H1 (cell line): ENCODE data around the gene ENDOU. TPM values are rescaled to one million over a fixed set of nuclear protein-coding genes. Genes with fewer than 3 reads are reported as not detected.

ENCODE experiments used
- CTCF ChIA-PET: fragments of 300-600 bp; sonication (Branson Sonifier 250); formaldehyde crosslinking; loops from one replicate; lab custom pipeline; 2021; ENCODE audit not compliant: partially characterized antibody; lab: Charles Lee
- POLR2A ChIA-PET: fragments of 300-600 bp; sonication (Branson Sonifier 250); formaldehyde crosslinking; loops from one replicate; lab custom pipeline; 2021; ENCODE audit warnings: inconsistent platforms; ENCODE audit not compliant: partially characterized antibody; lab: Charles Lee
- DNase-seq, 2 experiments: peaks; one replicate each; pipeline versions ENCODE4 v3.0.0 to v3.0.0-alpha.2; 2010 to 2022; ENCODE audit warnings: low spot score in 2 of 2, low read depth in 1 of 2, mixed read lengths in 1 of 2
- FAIRE-seq: peaks from 2 replicates; lab custom pipeline; 2011; peaks lifted over from hg19 to GRCh38; lab: Jason Lieb, UNC
- H2AFZ ChIP-seq: 2 replicates; pipeline ENCODE4 v1.8.1; 2012; ENCODE audit warnings: low read length, inconsistent platforms
- H2AK5ac ChIP-seq: 2 replicates; pipeline ENCODE4 v1.6.1; 2013; ENCODE audit warnings: low read depth, low read length
- H2BK120ac ChIP-seq: replicated peaks from 2 replicates; pipeline ENCODE3; 2013; ENCODE audit warnings: low read depth, low read length, inconsistent platforms
- H2BK12ac ChIP-seq: 2 replicates; pipeline ENCODE4 v1.6.1; 2013; ENCODE audit warnings: low read depth, low read length
- H2BK15ac ChIP-seq: 2 replicates; pipeline ENCODE4 v1.6.1; 2013; ENCODE audit warnings: low read length
- H2BK20ac ChIP-seq: 2 replicates; pipeline ENCODE4 v1.6.1; 2013; ENCODE audit warnings: low read length
- H2BK5ac ChIP-seq: 2 replicates; pipeline ENCODE4 v1.6.1; 2013; ENCODE audit warnings: low read depth, low read length
- H3K14ac ChIP-seq: 2 replicates; pipeline ENCODE4 v1.6.1; 2013; ENCODE audit warnings: inconsistent platforms; ENCODE audit not compliant: insufficient read length
- H3K18ac ChIP-seq: 2 replicates; pipeline ENCODE4 v1.6.1; 2013; ENCODE audit warnings: low read length; ENCODE audit errors: extremely low read depth
- H3K23ac ChIP-seq: 2 replicates; pipeline ENCODE4 v1.6.1; 2013; ENCODE audit warnings: inconsistent platforms; ENCODE audit not compliant: insufficient read length
- H3K23me2 ChIP-seq: 2 replicates; pipeline ENCODE4 v1.6.1; 2013; ENCODE audit warnings: low read depth, low read length
- H3K27ac ChIP-seq: 2 replicates; pipeline ENCODE4 v1.6.1; 2011; ENCODE audit warnings: low read depth, low read length, inconsistent platforms
- H3K27me3 ChIP-seq, 4 experiments: replicated peaks in 1 of 4; 1 replicate in 1 of 4; 2 replicates in 3 of 4; pipeline versions ENCODE4 v1.6.1 to v1.8.1; 2011 to 2013; ENCODE audit warnings: low read length in 3 of 4, mild to moderate bottlenecking in 3 of 4, inconsistent platforms in 2 of 4, mixed read lengths in 2 of 4, moderate library complexity in 1 of 4; ENCODE audit not compliant: control insufficient read depth in 3 of 4, insufficient read depth in 3 of 4; ENCODE audit errors: extremely low read depth in 1 of 4
- H3K36me3 ChIP-seq, 4 experiments: 2 replicates each; pipeline versions ENCODE4 v1.6.1 to v1.8.1; 2011 to 2013; ENCODE audit warnings: mild to moderate bottlenecking in 4 of 4, low read length in 3 of 4, moderate library complexity in 2 of 4, control low read depth in 1 of 4, inconsistent platforms in 1 of 4; ENCODE audit not compliant: insufficient read depth in 4 of 4, control insufficient read depth in 2 of 4
- H3K4ac ChIP-seq: replicated peaks from 2 replicates; pipeline ENCODE3; 2013; ENCODE audit warnings: low read length, low read depth, mixed read lengths, inconsistent platforms; ENCODE audit not compliant: insufficient read length
- H3K4me1 ChIP-seq, 4 experiments: replicated peaks in 1 of 4; 1 replicate in 1 of 4; 2 replicates in 3 of 4; pipeline versions ENCODE4 v1.6.1 to v1.8.1; 2011 to 2013; ENCODE audit warnings: low read length in 3 of 4, inconsistent platforms in 2 of 4, mixed read lengths in 1 of 4; ENCODE audit not compliant: insufficient read depth in 4 of 4, control insufficient read depth in 3 of 4
- H3K4me2 ChIP-seq, 2 experiments: 2 replicates each; pipeline versions ENCODE4 v1.6.1 to v1.8.1; 2011 to 2013; ENCODE audit warnings: low read depth in 2 of 2, low read length in 2 of 2, control low read depth in 1 of 2, inconsistent platforms in 1 of 2, mild to moderate bottlenecking in 1 of 2; ENCODE audit not compliant: insufficient read depth in 1 of 2
- H3K4me3 ChIP-seq, 4 experiments: fragments of 200-600, 300-600 bp in 1 of 4; sonication (generic), shearing (Covaris generic), sonication (Bioruptor Twin) in 1 of 4; 2 replicates each; pipeline versions ENCODE4 v1.5.1 to v1.8.1; 2011 to 2016; ENCODE audit warnings: low read length in 4 of 4, low read depth in 3 of 4, control low read depth in 2 of 4, inconsistent platforms in 2 of 4, mild to moderate bottlenecking in 2 of 4, mixed read lengths in 1 of 4, moderate library complexity in 1 of 4; ENCODE audit not compliant: insufficient read depth in 2 of 4; ENCODE audit errors: extremely low read depth in 1 of 4
- H3K56ac ChIP-seq: replicated peaks from 2 replicates; pipeline ENCODE3; 2013; ENCODE audit warnings: low read depth, mild to moderate bottlenecking, mixed read lengths, low read length, inconsistent platforms; ENCODE audit not compliant: insufficient read length
- H3K79me1 ChIP-seq: 2 replicates; pipeline ENCODE4 v1.6.1; 2013; ENCODE audit warnings: low read depth, low read length, control low read depth
- H3K79me2 ChIP-seq, 2 experiments: 2 replicates each; pipeline versions ENCODE4 v1.6.1 to v1.8.1; 2012 to 2013; ENCODE audit warnings: low read length in 2 of 2, mild to moderate bottlenecking in 2 of 2, inconsistent platforms in 1 of 2; ENCODE audit not compliant: insufficient read depth in 2 of 2, control insufficient read depth in 1 of 2
- H3K9ac ChIP-seq, 4 experiments: replicated peaks in 1 of 4; 1 replicate in 1 of 4; 2 replicates in 3 of 4; pipeline versions ENCODE4 v1.6.1 to v1.8.1; 2011 to 2013; ENCODE audit warnings: low read depth in 3 of 4, low read length in 3 of 4, control low read depth in 2 of 4, mild to moderate bottlenecking in 2 of 4, moderate library complexity in 2 of 4, inconsistent platforms in 1 of 4; ENCODE audit errors: extremely low read depth in 1 of 4
- H3K9me3 ChIP-seq, 2 experiments: 2 replicates each; pipeline versions ENCODE4 v1.6.1 to v1.8.1; 2012 to 2013; ENCODE audit warnings: mild to moderate bottlenecking in 2 of 2, moderate library complexity in 2 of 2, control low read depth in 1 of 2, inconsistent platforms in 1 of 2, low read depth in 1 of 2, low read length in 1 of 2, mixed read lengths in 1 of 2; ENCODE audit not compliant: insufficient read depth in 2 of 2
- H4K20me1 ChIP-seq, 2 experiments: replicated peaks in 1 of 2; 2 replicates each; pipeline versions ENCODE3 to v1.8.1; 2011 to 2013; ENCODE audit warnings: inconsistent platforms in 2 of 2, low read length in 2 of 2, mild to moderate bottlenecking in 1 of 2; ENCODE audit not compliant: insufficient read depth in 2 of 2, control insufficient read depth in 1 of 2
- H4K5ac ChIP-seq: 2 replicates; pipeline ENCODE4 v1.6.1; 2013; ENCODE audit warnings: low read length, low read depth, mixed read lengths, inconsistent platforms; ENCODE audit not compliant: insufficient read length
- H4K8ac ChIP-seq: 2 replicates; pipeline ENCODE4 v1.8.0; 2013; ENCODE audit warnings: mild to moderate bottlenecking, moderate library complexity, low read length, inconsistent platforms; ENCODE audit not compliant: insufficient read depth; ENCODE audit errors: extremely low read depth
- H4K91ac ChIP-seq: replicated peaks from 2 replicates; pipeline ENCODE3; 2013; ENCODE audit warnings: low read length, mixed read lengths, inconsistent platforms; ENCODE audit not compliant: insufficient read length
- CBX8 ChIP-seq: fragments of 300-800, 300-1000 bp; sonication (generic); IDR thresholded peaks from 2 replicates; pipeline ENCODE4 v1.7.1; 2016; ENCODE audit warnings: low read depth, low read length, borderline replicate concordance
- GABPA ChIP-seq: IDR thresholded peaks from 2 replicates; pipeline ENCODE4 v1.6.1; 2011; ENCODE audit warnings: mild to moderate bottlenecking, low read length, moderate library complexity, borderline replicate concordance; ENCODE audit not compliant: insufficient read depth
- HDAC2 ChIP-seq, 2 experiments: fragments of 300-600 bp in 1 of 2; sonication (generic) in 1 of 2; IDR thresholded peaks; 2 replicates each; pipeline ENCODE4 v1.6.1; 2011 to 2012; ENCODE audit warnings: low read depth in 2 of 2, low read length in 2 of 2, mild to moderate bottlenecking in 2 of 2, moderate library complexity in 2 of 2, borderline replicate concordance in 1 of 2, inconsistent platforms in 1 of 2
- KDM1A ChIP-seq: fragments of 200-600, 300-600 bp; sonication (generic); IDR thresholded peaks from 2 replicates; pipeline ENCODE4 v1.7.1; 2016; ENCODE audit warnings: mild to moderate bottlenecking, low read length, borderline replicate concordance
- POU5F1 ChIP-seq: IDR thresholded peaks from 2 replicates; pipeline ENCODE4 v1.6.1; 2011; ENCODE audit warnings: low read depth, mild to moderate bottlenecking, low read length, moderate library complexity
- SIN3A ChIP-seq, 2 experiments: IDR thresholded peaks in 1 of 2; conservative IDR thresholded peaks in 1 of 2; 2 replicates each; pipeline ENCODE4 v1.6.1; 2011 to 2012; ENCODE audit warnings: low read length in 2 of 2, improper control_type of control experiment in 1 of 2, low read depth in 1 of 2, mild to moderate bottlenecking in 1 of 2
- TAF7 ChIP-seq: optimal IDR thresholded peaks from 2 replicates; pipeline ENCODE3; 2011; ENCODE audit warnings: low read depth, mild to moderate bottlenecking, inconsistent platforms, low read length, moderate library complexity, borderline replicate concordance
- YY1 ChIP-seq: IDR thresholded peaks from 2 replicates; pipeline ENCODE4 v1.6.1; 2011; ENCODE audit warnings: low read depth, mild to moderate bottlenecking, low read length
- WGBS, 2 experiments: shearing (Covaris generic) in 1 of 2; methylation state at CpG; one replicate each; pipeline versions ENCODE4 v1.1.6 to v1.1.7; 2013 to 2015; ENCODE audit warnings: low lambda C conversion rate in 2 of 2, mixed read lengths in 2 of 2, inconsistent platforms in 1 of 2, low coverage in 1 of 2, missing lambda C conversion rate in 1 of 2; ENCODE audit not compliant: insufficient replicate concordance in 2 of 2, insufficient coverage in 1 of 2, insufficient read length in 1 of 2; ENCODE audit errors: extremely low coverage in 1 of 2, missing lambda C conversion rate in 1 of 2; 5-methylcytosine and 5-hydroxymethylcytosine counted together
- polyA plus RNA-seq, 7 experiments: library from polyadenylated mRNA; depleted of rRNA in 3 of 7; stranded (reverse) in 5 of 7; unstranded in 2 of 7; fragments of >200 nt in 5 of 7; fragments of 200-250 nt in 2 of 7; gene quantifications; 1 replicate in 5 of 7; 2 replicates in 1 of 7; 4 replicates in 1 of 7; pipeline versions ENCODE4 v1.2.1 to v1.2.3, GENCODE V29; 2011 to 2013; ENCODE audit warnings: missing spikeins in 2 of 7, mixed read lengths in 2 of 7
- total RNA-seq: library from RNA; stranded (reverse); fragmentation: NEBNext Ultra II Directional; extraction: Animal tissue kit (Norgen Biotek cat#: 25700); gene quantifications from 2 replicates; pipeline ENCODE4 v1.2.1, GENCODE V29; 2021

ENDOU gene
- total and polyA plus RNA-seq, 2 of the 8 experiments (the other 6 are each of a cell fraction or from before 2014, with no cell fraction given): not detected

DNA sequence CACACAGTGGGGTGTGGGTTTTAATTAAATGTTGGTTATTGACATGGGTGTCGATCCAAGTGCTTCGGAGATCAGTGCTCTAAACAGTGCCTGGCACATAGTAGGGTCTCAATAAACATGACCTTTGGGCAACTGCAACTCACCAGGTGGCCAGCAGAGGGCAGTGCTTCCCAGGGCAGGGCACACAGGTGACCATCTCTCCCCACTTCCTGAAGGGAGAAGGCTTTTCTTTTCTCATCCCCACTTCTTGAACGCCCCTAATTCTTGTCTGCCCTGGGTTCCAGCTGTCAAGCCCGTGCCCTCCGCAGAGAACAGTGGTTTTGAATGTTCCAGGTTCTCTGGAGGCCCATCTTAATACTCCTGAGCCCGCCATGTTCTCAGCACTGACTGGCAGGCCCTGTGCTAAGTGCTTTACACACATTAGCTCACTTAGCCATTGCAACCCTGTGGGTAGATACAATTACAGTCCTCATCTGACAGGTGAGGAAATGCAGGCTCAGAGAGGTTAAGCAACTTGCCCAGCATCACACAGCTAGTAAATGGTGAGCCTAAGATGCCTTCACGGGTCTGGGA, 17.0 kb upstream of the ENDOU start:
- Histone ChIP-seq H3K36me3 (no peaks in the 10 kb centered on the region), H3K4ac (no peak overlapping the region), H3K18ac (no peak overlapping the region), H3K79me1 (no peaks in the 10 kb centered on the region), H3K9ac (no peak overlapping the region), H2AK5ac (no peak overlapping the region), H2BK5ac (no peak overlapping the region), H3K79me2 (no peaks in the 10 kb centered on the region), H3K23ac (no peak overlapping the region), H4K5ac (no peak overlapping the region), H3K4me1 (peaks cover 0 to 10% (median 2%) of the 10 kb centered on the region in 4 experiments; a peak in 4 of 7 replicates), H3K23me2 (no peaks in the 10 kb centered on the region; the same call in 1 of the 2 replicates), H2AFZ (no peak overlapping the region), H4K8ac (no peak overlapping the region), H3K14ac (no peak overlapping the region), H2BK120ac (no peak overlapping the region), H4K20me1 (no peaks in the 10 kb centered on the region), H2BK20ac (no peak overlapping the region), H2BK15ac (no peak overlapping the region), H3K4me2 (no peak overlapping the region), H4K91ac (no peak overlapping the region), H3K27me3 (no peaks in the 10 kb centered on the region), H3K27ac (no peak overlapping the region), H3K9me3 (no peaks in the 10 kb centered on the region), H2BK12ac (no peak overlapping the region), H3K56ac (no peak overlapping the region), H3K4me3 (no peak overlapping the region)
- DNase-seq (peak in 1 of 2 experiments; percentile 97), FAIRE-seq (peak; percentile 92)
- CTCF ChIA-PET: interaction anchor here (0.5 to 64.6 kb wide), 36 partner anchors 7 to 675 kb away, joined by 3 to 2442 read pairs (median 6); partner anchors contain the start of genes ENDOU, HDAC7, RAPGEF3 and SLC48A1
- POLR2A ChIA-PET: interaction anchor here (0.8 to 7.4 kb wide), 11 partner anchors 8 to 95 kb away, joined by 3 to 79 read pairs (median 8); partner anchors contain the start of genes RAPGEF3 and SLC48A1
- 67% methylated on average over 7 of the region's 7 CpGs; no CpG with 5 or more reads in 1 of the 2 experiments for WGBS, 2 experiments
- peak in 1 of 2 experiments; percentile 51; a peak in 1 of 4 replicates for TF ChIP-seq HDAC2 (IDR thresholded peaks at IDR 0.05; ENCODE audit: borderline replicate concordance in 1 of 2, low read depth in 2 of 2, low read length in 2 of 2)
- 0 out of 2 replicates have a peak, but pooled peaks have one; percentile 62 for TF ChIP-seq GABPA
- TF ChIP-seq KDM1A: peak; percentile 61; the same call in 1 of the 2 replicates
- TF ChIP-seq SIN3A (conservative IDR thresholded peaks at IDR 0.05 in 1 of 2, IDR thresholded peaks at IDR 0.05 in 1 of 2; ENCODE audit: low read depth in 1 of 2, low read length in 2 of 2): 0 out of 4 replicates have a peak, but pooled peaks of 1 of the 2 experiments have one; percentile 26
- TF ChIP-seq CBX8: no peak
- no peak for TF ChIP-seq POU5F1
- TF ChIP-seq YY1: no peak; the same call in 1 of the 2 replicates
- TF ChIP-seq TAF7: no peak
